GM23338 (cell line): ENCODE data around the gene NME9. TPM values are rescaled to one million over a fixed set of nuclear protein-coding genes. Genes with fewer than 3 reads are reported as not detected.

Source experiments
- ATAC-seq: fragments of 200-7000 bp; cut with Tn5 transposase; 3 replicates; pipeline ENCODE4 v1.9.1; 2020
- DNase-seq: peaks from one replicate; pipeline ENCODE4 v3.0.0-alpha.2; 2015; ENCODE audit warnings: low spot score
- H2AFZ ChIP-seq: fragments of 200-600 bp; sonication (generic); 2 replicates; pipeline ENCODE4 v1.8.0; 2016; ENCODE audit warnings: antibody characterized with exemption, mild to moderate bottlenecking, moderate library complexity
- H3F3A ChIP-seq: fragments of 200-600 bp; sonication (generic); replicated peaks from 2 replicates; pipeline ENCODE4 v1.8.0; 2017; ENCODE audit warnings: antibody characterized with exemption, mixed run types, low read depth
- H3K27ac ChIP-seq: fragments of 200-600 bp; sonication (generic); 2 replicates; pipeline ENCODE4 v1.6.1; 2016; ENCODE audit warnings: low read depth
- H3K27me3 ChIP-seq: fragments of 200-600 bp; sonication (generic); 2 replicates; pipeline ENCODE4 v1.8.0; 2016; ENCODE audit warnings: mild to moderate bottlenecking, mixed run types, moderate library complexity; ENCODE audit not compliant: insufficient read depth
- H3K36me3 ChIP-seq: fragments of 200-600 bp; sonication (generic); 2 replicates; pipeline ENCODE4 v1.8.0; 2016; ENCODE audit warnings: mild to moderate bottlenecking; ENCODE audit not compliant: insufficient read depth
- H3K4me1 ChIP-seq: fragments of 200-600 bp; sonication (generic); 2 replicates; pipeline ENCODE4 v1.8.0; 2016; ENCODE audit warnings: mild to moderate bottlenecking, moderate library complexity; ENCODE audit not compliant: insufficient read depth
- H3K4me2 ChIP-seq: fragments of 200-600 bp; sonication (generic); 2 replicates; pipeline ENCODE4 v1.7.1; 2017; ENCODE audit warnings: mixed run types
- H3K4me3 ChIP-seq: fragments of 200-600 bp; sonication (generic); 2 replicates; pipeline ENCODE4 v1.6.1; 2016; ENCODE audit warnings: mixed run types
- H3K79me2 ChIP-seq: fragments of 200-600 bp; sonication (generic); replicated peaks from 2 replicates; pipeline ENCODE4 v1.8.0; 2017; ENCODE audit warnings: mild to moderate bottlenecking; ENCODE audit not compliant: insufficient read depth
- H3K9me2 ChIP-seq: fragments of 200-600 bp; sonication (generic); 2 replicates; pipeline ENCODE4 v1.8.0; 2017; ENCODE audit not compliant: insufficient read depth
- H4K20me1 ChIP-seq: fragments of 200-600 bp; sonication (generic); replicated peaks from 2 replicates; pipeline ENCODE4 v1.8.0; 2017; ENCODE audit warnings: mild to moderate bottlenecking; ENCODE audit not compliant: insufficient read depth
- H3K27ac Mint-ChIP-seq: 2 replicates; pipeline ENCODE4 v1.8.0; 2020; ENCODE audit warnings: inconsistent platforms, mild to moderate bottlenecking, moderate library complexity, mixed read lengths
- H3K27me3 Mint-ChIP-seq: 3 replicates; pipeline ENCODE4 v1.8.0; 2022; ENCODE audit warnings: low read depth, mild to moderate bottlenecking, moderate library complexity, mixed read lengths, inconsistent platforms; ENCODE audit not compliant: insufficient read depth, poor library complexity
- H3K36me3 Mint-ChIP-seq: 3 replicates; pipeline ENCODE4 v1.8.0; 2021; ENCODE audit warnings: low read depth, mild to moderate bottlenecking, inconsistent platforms, moderate library complexity, mixed read lengths
- H3K4me1 Mint-ChIP-seq: 3 replicates; pipeline ENCODE4 v1.8.0; 2020; ENCODE audit warnings: mild to moderate bottlenecking, inconsistent platforms, mixed read lengths
- H3K4me3 Mint-ChIP-seq: 3 replicates; pipeline ENCODE4 v1.8.0; 2021; ENCODE audit warnings: moderate library complexity, mild to moderate bottlenecking, inconsistent platforms, mixed read lengths
- H3K9me3 Mint-ChIP-seq: 3 replicates; pipeline ENCODE4 v1.8.0; 2020; ENCODE audit warnings: moderate library complexity, mild to moderate bottlenecking, inconsistent platforms, mixed read lengths
- CREB1 ChIP-seq: fragments of 250-450 bp; sonication (Bioruptor Pico); IDR thresholded peaks from 2 replicates; pipeline ENCODE4 v1.5.0; 2020; ENCODE audit warnings: low read depth, mild to moderate bottlenecking, moderate library complexity
- EZH2 ChIP-seq: fragments of 200-600 bp; sonication (generic); IDR thresholded peaks from one replicate; pipeline ENCODE4 v1.8.0; 2017; ENCODE audit warnings: antibody characterized with exemption, mild to moderate bottlenecking, low read depth; ENCODE audit not compliant: unreplicated experiment
- EZH2phosphoT487 ChIP-seq: fragments of 200-600 bp; sonication (generic); IDR thresholded peaks from one replicate; pipeline ENCODE4 v1.8.1; 2018; ENCODE audit warnings: antibody characterized with exemption; ENCODE audit not compliant: unreplicated experiment
- JUNB ChIP-seq: IDR thresholded peaks from one replicate; pipeline ENCODE4 v1.6.1; 2016; ENCODE audit warnings: antibody characterized with exemption; ENCODE audit not compliant: unreplicated experiment
- NANOG ChIP-seq: IDR thresholded peaks from 2 replicates; pipeline ENCODE4 v1.6.1; 2016; ENCODE audit warnings: antibody characterized with exemption, borderline replicate concordance
- POLR2AphosphoS5 ChIP-seq: IDR thresholded peaks from 2 replicates; pipeline ENCODE4 v1.6.1; 2016; ENCODE audit warnings: antibody characterized with exemption, low read depth
- REST ChIP-seq: IDR thresholded peaks from one replicate; pipeline ENCODE4 v1.6.1; 2018; ENCODE audit warnings: antibody characterized with exemption; ENCODE audit not compliant: unreplicated experiment
- STAT1 ChIP-seq: IDR thresholded peaks from one replicate; pipeline ENCODE4 v1.6.1; 2016; ENCODE audit warnings: antibody characterized with exemption; ENCODE audit not compliant: unreplicated experiment
- ZNF114 ChIP-seq: fragments of 250-450 bp; sonication (Bioruptor Pico); IDR thresholded peaks from 2 replicates; pipeline ENCODE4 v1.5.0; 2020; ENCODE audit warnings: mild to moderate bottlenecking, moderate library complexity
- ZNF331 ChIP-seq: fragments of 250-450 bp; sonication (Bioruptor Pico); IDR thresholded peaks from 2 replicates; pipeline ENCODE4 v1.5.0; 2020; ENCODE audit warnings: low read depth, mild to moderate bottlenecking, moderate library complexity
- polyA plus RNA-seq: library from polyadenylated mRNA; unstranded; fragments of >200 nt; fragmentation: Nextera tagmentation; extraction: Ambion mirVana; gene quantifications from 2 replicates; pipeline ENCODE4 v1.2.1, GENCODE V29; 2016
- total RNA-seq: library from RNA; depleted of rRNA; stranded (reverse); fragments of >200 nt; shearing (Covaris generic); gene quantifications from 2 replicates; pipeline ENCODE4 v1.2.3, GENCODE V29; 2014
- TF ChIP-seq, protein P1 (sequence below): IDR thresholded peaks from 2 replicates; pipeline ENCODE4 v1.6.1; 2016; ENCODE audit warnings: antibody characterized with exemption
- TF ChIP-seq, protein P2 (sequence below), 2 experiments: fragments of 200-600 bp in 1 of 2; sonication (generic) in 1 of 2; conservative IDR thresholded peaks; 2 replicates each; pipeline versions ENCODE4 v1.5.1 to v1.6.1; 2016 to 2017; ENCODE audit warnings: antibody characterized with exemption in 2 of 2, low read depth in 2 of 2, mild to moderate bottlenecking in 2 of 2, moderate library complexity in 1 of 2
- TF ChIP-seq, protein P3 (sequence below): fragments of 250-450 bp; sonication (Bioruptor Pico); IDR thresholded peaks from 2 replicates; pipeline ENCODE4 v1.5.0; 2020; ENCODE audit warnings: mild to moderate bottlenecking, moderate library complexity

Gene NME9
- total and polyA plus RNA-seq, 2 experiments from 2014 or later = 0.14 to 2.0 TPM

GRCh38 chr3:138257986-138258385, 71.7 kb downstream of the NME9 start (continued):
- TF ChIP-seq, protein P1, sequence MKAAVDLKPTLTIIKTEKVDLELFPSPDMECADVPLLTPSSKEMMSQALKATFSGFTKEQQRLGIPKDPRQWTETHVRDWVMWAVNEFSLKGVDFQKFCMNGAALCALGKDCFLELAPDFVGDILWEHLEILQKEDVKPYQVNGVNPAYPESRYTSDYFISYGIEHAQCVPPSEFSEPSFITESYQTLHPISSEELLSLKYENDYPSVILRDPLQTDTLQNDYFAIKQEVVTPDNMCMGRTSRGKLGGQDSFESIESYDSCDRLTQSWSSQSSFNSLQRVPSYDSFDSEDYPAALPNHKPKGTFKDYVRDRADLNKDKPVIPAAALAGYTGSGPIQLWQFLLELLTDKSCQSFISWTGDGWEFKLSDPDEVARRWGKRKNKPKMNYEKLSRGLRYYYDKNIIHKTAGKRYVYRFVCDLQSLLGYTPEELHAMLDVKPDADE = no peak
- TF ChIP-seq STAT1 (no peak), CREB1 (no peak)

GRCh38 chr3:138256022-138256421, 73.6 kb downstream of the NME9 start:
- Histone ChIP-seq H3K79me2 (no peaks in the 10 kb centered on the region), H4K20me1 (no peaks in the 10 kb centered on the region)
- no peak overlapping the region for H3K27ac Mint-ChIP-seq
- TF ChIP-seq NANOG (no peak), JUNB (no peak), REST (no peak), POLR2AphosphoS5 (no peak), ZNF114 (CRISPR knock-in tag) (no peak), STAT1 (no peak), EZH2 (no peak), EZH2phosphoT487 (no peak), ZNF331 (CRISPR knock-in tag) (no peak)
- TF ChIP-seq, protein P2, sequence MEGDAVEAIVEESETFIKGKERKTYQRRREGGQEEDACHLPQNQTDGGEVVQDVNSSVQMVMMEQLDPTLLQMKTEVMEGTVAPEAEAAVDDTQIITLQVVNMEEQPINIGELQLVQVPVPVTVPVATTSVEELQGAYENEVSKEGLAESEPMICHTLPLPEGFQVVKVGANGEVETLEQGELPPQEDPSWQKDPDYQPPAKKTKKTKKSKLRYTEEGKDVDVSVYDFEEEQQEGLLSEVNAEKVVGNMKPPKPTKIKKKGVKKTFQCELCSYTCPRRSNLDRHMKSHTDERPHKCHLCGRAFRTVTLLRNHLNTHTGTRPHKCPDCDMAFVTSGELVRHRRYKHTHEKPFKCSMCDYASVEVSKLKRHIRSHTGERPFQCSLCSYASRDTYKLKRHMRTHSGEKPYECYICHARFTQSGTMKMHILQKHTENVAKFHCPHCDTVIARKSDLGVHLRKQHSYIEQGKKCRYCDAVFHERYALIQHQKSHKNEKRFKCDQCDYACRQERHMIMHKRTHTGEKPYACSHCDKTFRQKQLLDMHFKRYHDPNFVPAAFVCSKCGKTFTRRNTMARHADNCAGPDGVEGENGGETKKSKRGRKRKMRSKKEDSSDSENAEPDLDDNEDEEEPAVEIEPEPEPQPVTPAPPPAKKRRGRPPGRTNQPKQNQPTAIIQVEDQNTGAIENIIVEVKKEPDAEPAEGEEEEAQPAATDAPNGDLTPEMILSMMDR (conservative IDR thresholded peaks at IDR 0.05; ENCODE audit: low read depth in 2 of 2) = no peak
- TF ChIP-seq, protein P3, sequence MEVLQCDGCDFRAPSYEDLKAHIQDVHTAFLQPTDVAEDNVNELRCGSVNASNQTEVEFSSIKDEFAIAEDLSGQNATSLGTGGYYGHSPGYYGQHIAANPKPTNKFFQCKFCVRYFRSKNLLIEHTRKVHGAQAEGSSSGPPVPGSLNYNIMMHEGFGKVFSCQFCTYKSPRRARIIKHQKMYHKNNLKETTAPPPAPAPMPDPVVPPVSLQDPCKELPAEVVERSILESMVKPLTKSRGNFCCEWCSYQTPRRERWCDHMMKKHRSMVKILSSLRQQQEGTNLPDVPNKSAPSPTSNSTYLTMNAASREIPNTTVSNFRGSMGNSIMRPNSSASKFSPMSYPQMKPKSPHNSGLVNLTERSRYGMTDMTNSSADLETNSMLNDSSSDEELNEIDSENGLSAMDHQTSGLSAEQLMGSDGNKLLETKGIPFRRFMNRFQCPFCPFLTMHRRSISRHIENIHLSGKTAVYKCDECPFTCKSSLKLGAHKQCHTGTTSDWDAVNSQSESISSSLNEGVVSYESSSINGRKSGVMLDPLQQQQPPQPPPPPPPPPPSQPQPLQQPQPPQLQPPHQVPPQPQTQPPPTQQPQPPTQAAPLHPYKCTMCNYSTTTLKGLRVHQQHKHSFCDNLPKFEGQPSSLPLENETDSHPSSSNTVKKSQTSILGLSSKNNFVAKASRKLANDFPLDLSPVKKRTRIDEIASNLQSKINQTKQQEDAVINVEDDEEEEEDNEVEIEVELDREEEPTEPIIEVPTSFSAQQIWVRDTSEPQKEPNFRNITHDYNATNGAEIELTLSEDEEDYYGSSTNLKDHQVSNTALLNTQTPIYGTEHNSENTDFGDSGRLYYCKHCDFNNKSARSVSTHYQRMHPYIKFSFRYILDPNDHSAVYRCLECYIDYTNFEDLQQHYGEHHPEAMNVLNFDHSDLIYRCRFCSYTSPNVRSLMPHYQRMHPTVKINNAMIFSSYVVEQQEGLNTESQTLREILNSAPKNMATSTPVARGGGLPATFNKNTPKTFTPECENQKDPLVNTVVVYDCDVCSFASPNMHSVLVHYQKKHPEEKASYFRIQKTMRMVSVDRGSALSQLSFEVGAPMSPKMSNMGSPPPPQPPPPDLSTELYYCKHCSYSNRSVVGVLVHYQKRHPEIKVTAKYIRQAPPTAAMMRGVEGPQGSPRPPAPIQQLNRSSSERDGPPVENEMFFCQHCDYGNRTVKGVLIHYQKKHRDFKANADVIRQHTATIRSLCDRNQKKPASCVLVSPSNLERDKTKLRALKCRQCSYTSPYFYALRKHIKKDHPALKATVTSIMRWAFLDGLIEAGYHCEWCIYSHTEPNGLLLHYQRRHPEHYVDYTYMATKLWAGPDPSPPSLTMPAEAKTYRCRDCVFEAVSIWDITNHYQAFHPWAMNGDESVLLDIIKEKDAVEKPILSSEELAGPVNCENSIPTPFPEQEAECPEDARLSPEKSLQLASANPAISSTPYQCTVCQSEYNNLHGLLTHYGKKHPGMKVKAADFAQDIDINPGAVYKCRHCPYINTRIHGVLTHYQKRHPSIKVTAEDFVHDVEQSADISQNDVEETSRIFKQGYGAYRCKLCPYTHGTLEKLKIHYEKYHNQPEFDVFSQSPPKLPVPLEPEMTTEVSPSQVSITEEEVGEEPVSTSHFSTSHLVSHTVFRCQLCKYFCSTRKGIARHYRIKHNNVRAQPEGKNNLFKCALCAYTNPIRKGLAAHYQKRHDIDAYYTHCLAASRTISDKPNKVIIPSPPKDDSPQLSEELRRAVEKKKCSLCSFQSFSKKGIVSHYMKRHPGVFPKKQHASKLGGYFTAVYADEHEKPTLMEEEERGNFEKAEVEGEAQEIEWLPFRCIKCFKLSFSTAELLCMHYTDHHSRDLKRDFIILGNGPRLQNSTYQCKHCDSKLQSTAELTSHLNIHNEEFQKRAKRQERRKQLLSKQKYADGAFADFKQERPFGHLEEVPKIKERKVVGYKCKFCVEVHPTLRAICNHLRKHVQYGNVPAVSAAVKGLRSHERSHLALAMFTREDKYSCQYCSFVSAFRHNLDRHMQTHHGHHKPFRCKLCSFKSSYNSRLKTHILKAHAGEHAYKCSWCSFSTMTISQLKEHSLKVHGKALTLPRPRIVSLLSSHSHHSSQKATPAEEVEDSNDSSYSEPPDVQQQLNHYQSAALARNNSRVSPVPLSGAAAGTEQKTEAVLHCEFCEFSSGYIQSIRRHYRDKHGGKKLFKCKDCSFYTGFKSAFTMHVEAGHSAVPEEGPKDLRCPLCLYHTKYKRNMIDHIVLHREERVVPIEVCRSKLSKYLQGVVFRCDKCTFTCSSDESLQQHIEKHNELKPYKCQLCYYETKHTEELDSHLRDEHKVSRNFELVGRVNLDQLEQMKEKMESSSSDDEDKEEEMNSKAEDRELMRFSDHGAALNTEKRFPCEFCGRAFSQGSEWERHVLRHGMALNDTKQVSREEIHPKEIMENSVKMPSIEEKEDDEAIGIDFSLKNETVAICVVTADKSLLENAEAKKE = no peak

More at GRCh38 chr3:138256022-138256421, 73.6 kb downstream of the NME9 start:
- Histone ChIP-seq H3K27ac (no peak overlapping the region), H3K9me2 (no peaks in the 10 kb centered on the region), H2AFZ (no peak overlapping the region), H3K27me3 (no peaks in the 10 kb centered on the region), H3K4me1 (no peaks in the 10 kb centered on the region), H3K4me3 (no peak overlapping the region), H3K36me3 (no peaks in the 10 kb centered on the region), H3K4me2 (no peak overlapping the region), H3F3A (no peaks in the 10 kb centered on the region)
- Mint-ChIP-seq H3K36me3 (no peaks in the 10 kb centered on the region), H3K9me3 (no peaks in the 10 kb centered on the region), H3K27me3 (peaks cover 3% of the 10 kb centered on the region), H3K4me3 (no peak overlapping the region), H3K4me1 (no peaks in the 10 kb centered on the region; the same call in 2 of the 3 replicates)
- DNase-seq (no peak), ATAC-seq (no peak)
